ENCODE results near the gene TMEM86A. TPM values are rescaled to one million over a fixed set of nuclear protein-coding genes. Genes with fewer than 3 reads are reported as not detected.
A peak's percentile ranks its signal among the peaks of the same experiment; 100 is the strongest.

Gene TMEM86A
- total RNA-seq, 2 donors from 2014 or later = 6.2 to 6.9 TPM

DNA sequence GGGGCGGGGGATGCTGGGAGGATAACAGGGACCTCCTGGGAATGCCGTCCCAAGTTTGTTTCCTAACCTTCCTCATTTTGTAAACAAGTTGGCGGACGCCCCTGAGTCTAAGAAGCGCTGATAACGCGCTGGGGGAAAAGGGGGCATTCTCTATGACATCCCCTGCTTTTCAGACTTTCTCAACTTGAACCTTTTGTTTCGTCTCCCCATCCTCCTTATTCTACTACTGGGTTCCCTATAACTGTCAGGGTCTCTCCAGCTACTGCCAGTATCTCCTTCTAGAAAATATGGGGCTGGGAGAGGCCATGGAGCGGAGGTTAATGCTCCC lies 654 bp downstream of the TMEM86A start:
- peak overlapping the region; percentile 72 for H3K27ac Mint-ChIP-seq
- Histone ChIP-seq H3K4me3 (ENCODE audit: low read length) (peak overlapping the region; percentile 89), H3K27ac (ENCODE audit: low read depth, low read length) (no peak overlapping the region), H3K9me3 (ENCODE audit: control insufficient read depth, low read length) (no peaks in the 10 kb centered on the region), H3K36me3 (ENCODE audit: control insufficient read depth, insufficient read depth, low read length) (peaks cover 4% of the 10 kb centered on the region), H3K27me3 (ENCODE audit: control insufficient read depth, insufficient read depth, low read length, poor library complexity, severe bottlenecking) (peaks cover 9% of the 10 kb centered on the region), H3K9ac (ENCODE audit: extremely low read depth, low read length, poor library complexity, severe bottlenecking) (peak overlapping the region; percentile 55), H3K4me1 (ENCODE audit: control insufficient read depth, insufficient read depth, low read length) (peaks cover 5% of the 10 kb centered on the region)
- peaks cover 38% of the 10 kb centered on the region for H3K27me3 Mint-ChIP-seq (ENCODE audit: insufficient read depth)
- peak overlapping the region; percentile 63 for H3K4me3 Mint-ChIP-seq
- no peak for DNase-seq
- TF ChIP-seq, protein P1, sequence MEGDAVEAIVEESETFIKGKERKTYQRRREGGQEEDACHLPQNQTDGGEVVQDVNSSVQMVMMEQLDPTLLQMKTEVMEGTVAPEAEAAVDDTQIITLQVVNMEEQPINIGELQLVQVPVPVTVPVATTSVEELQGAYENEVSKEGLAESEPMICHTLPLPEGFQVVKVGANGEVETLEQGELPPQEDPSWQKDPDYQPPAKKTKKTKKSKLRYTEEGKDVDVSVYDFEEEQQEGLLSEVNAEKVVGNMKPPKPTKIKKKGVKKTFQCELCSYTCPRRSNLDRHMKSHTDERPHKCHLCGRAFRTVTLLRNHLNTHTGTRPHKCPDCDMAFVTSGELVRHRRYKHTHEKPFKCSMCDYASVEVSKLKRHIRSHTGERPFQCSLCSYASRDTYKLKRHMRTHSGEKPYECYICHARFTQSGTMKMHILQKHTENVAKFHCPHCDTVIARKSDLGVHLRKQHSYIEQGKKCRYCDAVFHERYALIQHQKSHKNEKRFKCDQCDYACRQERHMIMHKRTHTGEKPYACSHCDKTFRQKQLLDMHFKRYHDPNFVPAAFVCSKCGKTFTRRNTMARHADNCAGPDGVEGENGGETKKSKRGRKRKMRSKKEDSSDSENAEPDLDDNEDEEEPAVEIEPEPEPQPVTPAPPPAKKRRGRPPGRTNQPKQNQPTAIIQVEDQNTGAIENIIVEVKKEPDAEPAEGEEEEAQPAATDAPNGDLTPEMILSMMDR (conservative IDR thresholded peaks at IDR 0.05) = no peak
- WGBS, 2 experiments (ENCODE audit: insufficient coverage in 1 of 2, insufficient read length in 1 of 2) = 9 to 14% methylated on average over 7 to 9 of the region's 9 CpGs
- peaks cover 24% of the 10 kb centered on the region for H3K4me1 Mint-ChIP-seq
- H3K9me3 Mint-ChIP-seq = no peaks in the 10 kb centered on the region
- peaks cover 7% of the 10 kb centered on the region for H3K36me3 Mint-ChIP-seq (ENCODE audit: low read depth)

DNA sequence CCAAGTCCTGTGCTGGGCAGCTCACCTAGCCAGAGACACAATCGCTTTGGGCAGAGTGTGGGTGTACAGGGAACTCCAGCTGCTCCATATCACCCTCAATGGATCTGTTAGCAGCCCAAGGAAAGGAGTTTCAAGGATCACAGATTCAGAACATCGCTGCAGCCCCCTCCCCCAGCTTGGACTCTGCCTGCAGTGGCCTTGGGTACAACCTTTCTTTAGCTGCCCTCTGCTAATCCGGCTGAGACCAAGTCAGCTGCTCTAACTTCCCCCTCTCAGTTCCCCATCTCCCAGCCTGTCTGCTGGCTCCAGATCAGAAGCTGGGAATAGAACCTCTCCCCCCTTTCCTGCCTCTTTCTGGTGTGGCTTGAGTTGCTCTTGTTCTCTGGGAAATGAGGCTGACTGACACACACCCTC lies 1.3 kb downstream of the TMEM86A start:
- peaks cover 9% of the 10 kb centered on the region for H3K27me3 ChIP-seq (ENCODE audit: control insufficient read depth, insufficient read depth, low read length, poor library complexity, severe bottlenecking)
- DNase-seq = no peak
- Mint-ChIP-seq H3K4me3 (peak overlapping the region; percentile 63), H3K4me1 (peaks cover 29% of the 10 kb centered on the region), H3K9me3 (no peaks in the 10 kb centered on the region), H3K27me3 (ENCODE audit: insufficient read depth) (peaks cover 36% of the 10 kb centered on the region), H3K27ac (no peak overlapping the region), H3K36me3 (ENCODE audit: low read depth) (peaks cover 7% of the 10 kb centered on the region)
- H3K9me3 ChIP-seq (ENCODE audit: control insufficient read depth, low read length) = no peaks in the 10 kb centered on the region
- H3K27ac ChIP-seq (ENCODE audit: low read depth, low read length) = no peak overlapping the region
- TF ChIP-seq, protein P1 (conservative IDR thresholded peaks at IDR 0.05) = no peak
- peak overlapping the region; percentile 4 for H3K9ac ChIP-seq (ENCODE audit: extremely low read depth, low read length, poor library complexity, severe bottlenecking)
- H3K36me3 ChIP-seq (ENCODE audit: control insufficient read depth, insufficient read depth, low read length) = peaks cover 4% of the 10 kb centered on the region
- 86% methylated on average over 3 of the region's 3 CpGs; no CpG with 5 or more reads in 1 of the 2 experiments for WGBS, 2 experiments (ENCODE audit: insufficient coverage in 1 of 2, insufficient read length in 1 of 2)
- H3K4me1 ChIP-seq (ENCODE audit: control insufficient read depth, insufficient read depth, low read length) = peaks cover 9% of the 10 kb centered on the region
- H3K4me3 ChIP-seq (ENCODE audit: low read length) = peak overlapping the region; percentile 89

DNA sequence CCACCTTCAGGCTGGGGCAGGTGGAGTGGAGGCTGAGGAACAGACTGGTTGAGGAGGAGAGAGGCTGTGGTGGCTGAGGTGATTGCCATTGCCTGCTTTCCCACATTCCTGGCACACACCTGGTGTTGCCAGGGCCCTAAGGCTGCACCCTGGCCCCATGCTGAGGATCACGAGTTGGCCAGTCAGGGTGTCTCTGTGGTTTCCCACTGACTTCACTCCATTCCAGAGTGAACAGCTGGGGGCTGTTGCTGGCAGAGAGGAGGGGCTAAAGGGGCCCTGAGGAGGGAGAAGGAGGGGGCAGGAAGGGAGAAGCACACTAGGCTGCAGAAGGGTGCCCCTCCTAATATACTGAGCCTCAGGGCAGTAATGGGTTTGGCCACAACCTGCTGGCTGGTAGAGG lies 1.8 kb downstream of the TMEM86A start:
- Mint-ChIP-seq H3K4me3 (peak overlapping the region; percentile 63), H3K4me1 (peaks cover 34% of the 10 kb centered on the region), H3K9me3 (no peaks in the 10 kb centered on the region), H3K27ac (no peak overlapping the region), H3K27me3 (ENCODE audit: insufficient read depth) (peaks cover 33% of the 10 kb centered on the region), H3K36me3 (ENCODE audit: low read depth) (peaks cover 7% of the 10 kb centered on the region)
- peaks cover 11% of the 10 kb centered on the region for H3K4me1 ChIP-seq (ENCODE audit: control insufficient read depth, insufficient read depth, low read length)
- peak overlapping the region; percentile 89 for H3K4me3 ChIP-seq (ENCODE audit: low read length)
- H3K9me3 ChIP-seq (ENCODE audit: control insufficient read depth, low read length) = no peaks in the 10 kb centered on the region
- H3K36me3 ChIP-seq (ENCODE audit: control insufficient read depth, insufficient read depth, low read length) = peaks cover 4% of the 10 kb centered on the region
- 80% methylated on average over 1 of the region's 1 CpG; no CpG with 5 or more reads in 1 of the 2 experiments for WGBS, 2 experiments (ENCODE audit: insufficient coverage in 1 of 2, insufficient read length in 1 of 2)
- no peak overlapping the region for H3K27ac ChIP-seq (ENCODE audit: low read depth, low read length)
- H3K27me3 ChIP-seq (ENCODE audit: control insufficient read depth, insufficient read depth, low read length, poor library complexity, severe bottlenecking) = peaks cover 9% of the 10 kb centered on the region
- TF ChIP-seq, protein P1 (conservative IDR thresholded peaks at IDR 0.05) = no peak
- DNase-seq = no peak
- no peak overlapping the region for H3K9ac ChIP-seq (ENCODE audit: extremely low read depth, low read length, poor library complexity, severe bottlenecking)

Data from endodermal cell (in vitro differentiated cells).